GM04504 (cell line): Measurements from ENCODE around the gene NRF1.
"Not testable (repeated sequence)": the region's sequence is repeated elsewhere in the genome, so short reads cannot be mapped to it uniquely, and the experiment has no call there.

Experiments
- DNase-seq: peaks from one replicate; pipeline ENCODE4 v3.0.0-alpha.2; 2012; ENCODE audit warnings: low read depth

Gene NRF1

DNA sequence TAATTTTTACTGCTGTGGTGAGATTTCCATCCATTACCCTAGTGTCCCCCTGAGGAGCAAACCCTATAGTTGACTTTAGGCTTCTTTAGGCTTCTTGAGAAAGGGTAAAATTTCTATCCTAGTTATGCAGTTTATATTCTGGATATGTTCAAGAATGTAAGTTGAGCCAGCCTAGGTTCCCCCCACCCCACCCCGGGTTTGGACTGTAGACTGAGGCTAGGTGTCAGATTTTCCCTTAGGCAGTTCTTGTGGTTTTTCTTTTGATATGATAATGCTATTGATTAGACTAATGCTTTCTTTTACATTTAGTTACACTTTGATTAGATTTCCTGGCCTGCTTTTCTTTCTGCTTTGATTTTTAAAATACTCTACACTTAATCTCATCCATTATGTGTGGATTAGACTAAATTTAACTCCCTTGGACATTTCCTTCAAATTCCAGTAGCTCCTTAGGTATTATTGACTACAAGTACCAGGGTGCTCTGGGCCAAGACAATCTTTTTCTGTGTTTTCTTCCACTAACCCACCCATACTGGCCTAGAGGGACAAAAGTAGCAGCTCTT is 37.7 kb downstream of the NRF1 start:
- DNase-seq: no peak

DNA sequence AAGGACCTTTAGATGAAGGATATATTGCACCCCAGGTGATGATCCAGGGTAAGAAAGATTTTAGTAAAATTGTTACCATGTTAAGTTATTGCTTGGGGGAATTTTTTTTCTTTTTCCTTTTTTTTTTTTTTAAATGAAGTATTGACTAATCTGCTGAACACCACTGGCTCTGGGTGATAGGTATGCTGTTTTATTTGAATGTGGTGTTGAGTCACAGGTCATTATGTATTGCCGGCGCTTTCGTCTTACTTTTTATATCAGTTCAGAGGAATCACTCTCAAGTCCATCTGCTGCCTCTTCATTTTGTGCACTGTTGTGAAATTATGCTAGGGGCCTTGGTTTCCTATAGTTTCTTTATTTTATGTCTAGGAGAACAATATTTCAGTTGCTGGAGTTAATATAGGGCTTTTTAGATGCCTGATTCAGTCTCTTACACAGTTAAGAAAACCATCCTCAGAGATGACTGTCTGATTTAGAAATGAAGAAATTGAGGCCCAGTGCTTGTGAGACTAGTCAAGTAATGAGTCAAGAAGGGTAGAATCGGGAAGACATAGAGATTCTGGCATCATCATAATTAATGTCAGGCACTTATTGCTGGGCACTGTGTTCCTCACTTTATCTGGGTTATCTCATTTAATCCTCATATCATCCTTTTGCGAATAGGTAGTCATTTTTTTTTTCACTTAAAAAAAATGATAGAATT is 38.7 kb downstream of the NRF1 start:
- DNase-seq: no peak

DNA sequence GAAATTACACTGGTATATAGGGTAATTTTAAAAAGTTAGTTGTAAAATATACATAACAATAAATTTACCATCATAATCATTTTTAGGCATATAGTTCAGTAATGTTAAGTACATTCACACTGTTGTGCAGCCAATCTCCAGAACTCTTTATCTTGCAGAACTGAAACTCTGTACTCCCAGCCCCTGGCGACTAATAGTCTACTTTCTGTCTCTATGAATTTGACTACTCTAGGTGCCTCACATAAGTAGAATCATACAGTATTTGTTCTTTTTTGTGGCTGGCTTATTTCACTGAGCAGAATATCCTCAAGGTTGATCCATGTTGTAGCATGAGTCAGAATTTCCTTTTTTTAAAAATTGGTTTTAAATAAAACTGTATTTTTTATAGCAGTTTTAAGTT is 41.4 kb downstream of the NRF1 start:
- DNase-seq: no peak

DNA sequence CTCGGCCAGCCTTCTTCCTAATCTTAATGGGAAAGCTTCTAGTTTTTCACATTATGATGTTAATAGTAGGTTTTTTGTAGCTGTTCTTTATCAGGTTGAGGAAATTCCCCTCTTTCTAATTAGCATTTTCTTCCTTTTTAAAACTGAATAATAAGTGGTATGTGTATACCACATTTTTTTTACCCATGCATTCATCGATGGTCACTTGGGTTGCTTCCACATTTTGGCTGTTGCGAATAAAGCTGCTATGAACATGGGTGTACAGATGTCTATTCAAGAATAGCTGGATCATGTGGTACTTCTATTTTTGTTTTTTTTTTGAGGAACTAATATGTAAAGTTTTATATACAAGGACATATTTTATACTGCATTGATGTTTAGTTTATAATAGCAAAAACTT is 44.3 kb downstream of the NRF1 start:
- no peak for DNase-seq

- DNase-seq: no peak
These were observed 45.8 kb downstream of the NRF1 start for GRCh38 chr7:129657363-129657762.

DNA sequence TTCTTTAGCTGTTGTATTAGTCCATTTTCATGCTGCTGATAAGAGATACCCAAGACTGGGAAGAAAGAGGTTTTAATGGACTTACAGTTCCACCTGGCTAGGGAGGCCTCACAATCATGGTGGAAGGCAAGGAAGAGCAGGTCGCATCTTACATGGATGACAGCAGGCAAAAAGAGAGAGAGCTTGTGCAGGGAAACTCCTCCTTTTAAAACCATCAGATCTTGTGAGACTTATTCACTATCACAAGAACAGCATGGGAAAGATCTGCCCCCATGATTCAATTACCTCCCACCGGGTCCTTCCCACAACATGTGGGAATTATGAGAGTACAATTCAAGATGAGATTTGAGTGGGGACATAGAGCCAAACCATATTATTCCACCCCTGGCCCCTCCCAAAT is 48.4 kb downstream of the NRF1 start:
- DNase-seq: not testable (repeated sequence)

- no peak for DNase-seq
These were observed 50.2 kb downstream of the NRF1 start for GRCh38 chr7:129661645-129662182.

DNA sequence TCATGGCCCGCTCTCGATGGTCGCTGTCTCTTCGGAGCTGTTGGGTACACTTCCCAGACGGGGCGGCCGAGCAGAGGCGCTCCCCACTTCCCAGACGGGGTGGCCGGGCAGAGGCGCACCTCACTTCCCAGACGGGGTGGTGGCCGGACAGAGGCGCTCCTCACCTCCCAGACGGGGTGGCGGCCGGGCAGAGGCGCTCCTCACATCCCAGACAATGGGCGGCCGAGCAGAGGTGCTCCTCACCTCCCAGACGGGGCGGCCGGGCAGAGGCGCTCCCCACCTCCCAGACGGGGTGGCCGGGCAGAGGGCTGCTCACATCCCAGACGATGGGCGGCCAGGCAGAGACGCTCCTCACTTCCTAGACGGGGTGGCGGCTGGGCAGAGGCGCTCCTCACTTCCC is 51.7 kb downstream of the NRF1 start:
- not testable (repeated sequence) for DNase-seq

DNA sequence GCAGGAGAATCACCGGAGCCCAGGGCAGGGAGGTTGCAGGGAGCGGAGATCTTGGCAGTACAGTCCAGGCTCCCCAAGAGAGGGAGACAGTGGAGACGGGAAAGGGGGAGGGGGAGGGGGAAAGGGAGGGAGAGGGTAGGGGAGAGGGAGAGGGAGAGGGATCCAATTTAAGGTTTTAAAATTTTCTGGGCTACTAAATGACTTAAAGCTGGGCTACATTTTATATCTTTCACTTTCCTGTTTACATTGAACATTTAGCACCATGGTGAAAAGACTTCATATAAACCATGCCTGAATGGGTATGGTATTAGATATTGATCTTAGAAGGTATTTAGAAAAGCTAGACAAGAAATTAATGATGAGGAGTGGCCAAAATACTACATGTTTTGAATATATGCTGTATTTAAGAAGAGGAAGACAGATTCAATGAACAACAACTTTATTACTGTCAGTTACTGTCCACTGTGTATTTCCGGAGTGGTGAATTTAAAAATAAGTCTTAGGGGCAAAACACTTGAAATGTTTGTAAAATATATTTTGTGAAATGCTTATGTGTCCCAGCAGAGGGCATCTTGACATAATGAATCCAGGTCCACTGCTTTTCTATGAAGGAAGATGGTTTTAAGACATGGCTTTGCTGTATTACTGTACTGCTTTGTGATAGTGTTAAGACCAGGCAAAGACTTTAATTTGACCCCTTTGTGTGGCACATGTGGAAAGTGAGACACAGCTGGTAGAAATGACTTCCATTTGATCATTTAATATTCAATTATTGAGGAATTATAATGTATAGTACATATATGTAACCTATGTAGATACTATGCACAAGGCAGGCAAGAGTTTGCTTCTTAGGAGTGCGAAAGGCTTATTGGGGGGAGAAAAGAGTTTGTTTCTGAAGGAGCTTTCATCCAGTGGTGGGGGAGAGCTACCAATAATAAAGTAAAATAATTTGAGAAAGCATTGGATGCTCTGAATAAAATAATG is 52.8 kb downstream of the NRF1 start:
- DNase-seq: peak; percentile 32

DNA sequence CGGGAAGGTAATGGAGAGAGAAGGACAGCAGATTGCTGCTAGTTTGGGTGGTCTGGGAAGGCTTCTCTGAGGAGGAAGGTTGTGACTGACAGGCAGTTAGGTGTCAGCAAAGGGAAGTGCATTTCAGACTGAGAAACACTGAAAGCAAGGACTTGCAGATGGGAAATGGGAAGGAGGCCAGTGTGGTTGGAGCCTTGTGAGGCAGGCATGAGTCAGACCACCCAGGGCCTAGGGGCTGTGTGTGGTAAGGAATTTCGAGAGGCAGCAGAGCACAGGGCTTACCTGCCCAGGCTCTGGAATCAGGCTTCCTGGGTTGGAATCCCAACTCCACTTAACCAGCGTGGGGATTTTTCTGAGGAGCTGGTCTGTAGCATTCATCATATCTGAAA is 53.5 kb downstream of the NRF1 start:
- peak; percentile 84 for DNase-seq

DNA sequence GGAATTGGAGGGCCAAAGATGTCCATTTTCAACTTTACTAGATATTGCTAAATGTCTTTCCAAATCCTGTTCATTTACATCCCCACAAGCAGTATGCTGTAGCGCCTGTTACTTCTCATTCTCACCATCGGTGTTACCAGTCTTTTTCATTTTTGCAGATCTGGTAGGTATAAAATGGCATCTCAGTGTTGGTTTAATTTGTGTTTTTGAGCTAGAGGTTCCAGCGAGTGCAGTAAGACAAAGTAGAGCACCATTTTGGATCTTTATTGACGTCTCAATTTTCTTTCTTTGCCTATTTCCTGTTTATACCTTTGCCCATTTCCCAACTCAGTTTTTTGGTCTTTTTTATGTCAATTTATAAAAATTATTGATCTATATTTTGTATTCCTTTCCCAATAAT is 55.6 kb downstream of the NRF1 start:
- no peak for DNase-seq

- DNase-seq: no peak
These were observed 56.0 kb downstream of the NRF1 start for GRCh38 chr7:129667551-129667950.

- DNase-seq: no peak
These were observed 58.4 kb downstream of the NRF1 start for GRCh38 chr7:129669901-129670300.

- no peak for DNase-seq
These were observed 59.1 kb downstream of the NRF1 start for GRCh38 chr7:129670656-129671055.

- DNase-seq: no peak
These were observed 59.7 kb downstream of the NRF1 start for GRCh38 chr7:129671266-129671665.

GRCh38 chr7:129674475-129674874 is 63.0 kb downstream of the NRF1 start:
- DNase-seq: not testable (repeated sequence)

GRCh38 chr7:129675521-129675920 is 64.0 kb downstream of the NRF1 start:
- DNase-seq: no peak

- no peak for DNase-seq
These were observed 64.7 kb downstream of the NRF1 start for GRCh38 chr7:129676017-129676897.

DNA sequence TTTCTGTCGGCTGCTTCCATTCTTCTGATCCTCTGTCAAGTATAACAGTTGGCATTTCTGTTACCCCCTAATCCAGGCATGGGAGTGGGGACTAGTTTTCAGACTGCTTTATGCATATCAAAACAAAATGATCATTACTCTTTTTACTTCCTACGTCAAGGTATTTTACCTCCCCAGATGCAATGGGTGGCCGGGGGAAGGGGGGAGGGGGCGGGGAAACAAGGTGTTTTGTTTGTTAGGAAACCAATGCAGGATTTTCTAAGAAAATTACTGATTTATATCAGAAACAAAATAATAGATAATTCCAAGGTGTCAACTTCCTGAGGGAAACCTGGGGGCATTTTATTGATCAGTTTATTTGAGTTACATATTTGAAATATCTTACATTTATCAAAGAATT is 66.3 kb downstream of the NRF1 start:
- DNase-seq: no peak

DNA sequence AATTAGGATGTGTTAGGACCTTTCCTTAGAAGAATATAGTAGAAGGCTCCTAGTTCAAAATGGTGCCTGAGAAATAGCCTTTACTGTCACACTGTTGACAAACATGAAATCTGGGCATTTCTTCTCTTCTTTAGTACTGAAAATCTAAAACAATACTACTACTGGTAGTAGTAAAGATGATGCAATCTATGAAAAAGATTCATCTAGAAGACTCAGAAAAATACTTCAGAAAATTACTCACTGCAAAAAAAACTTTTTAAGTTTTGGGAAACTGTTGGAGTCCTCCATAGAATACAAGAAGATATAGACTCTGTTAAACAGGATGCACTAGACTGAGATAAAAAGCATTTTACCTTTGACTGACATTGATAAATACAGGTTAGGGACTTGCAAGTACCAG is 67.1 kb downstream of the NRF1 start:
- no peak for DNase-seq

DNA sequence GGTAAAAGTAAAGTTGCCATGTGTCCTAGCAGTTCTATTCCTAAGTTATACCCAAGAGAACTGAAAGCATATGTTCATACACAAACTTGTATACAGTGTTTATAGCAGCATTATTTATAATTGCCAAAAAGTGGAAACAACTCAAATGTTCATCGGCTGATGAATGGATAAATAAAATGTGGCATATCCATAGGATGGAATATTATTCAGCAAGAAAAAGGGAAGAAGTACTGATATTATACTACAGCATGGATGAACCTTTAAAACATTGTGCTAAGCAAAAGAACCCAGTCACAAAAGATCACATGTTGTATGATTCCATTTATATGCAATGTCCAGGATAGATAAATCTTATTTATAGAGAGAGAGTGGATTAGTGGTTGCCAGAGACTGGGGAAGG is 68.9 kb downstream of the NRF1 start:
- no peak for DNase-seq

DNA sequence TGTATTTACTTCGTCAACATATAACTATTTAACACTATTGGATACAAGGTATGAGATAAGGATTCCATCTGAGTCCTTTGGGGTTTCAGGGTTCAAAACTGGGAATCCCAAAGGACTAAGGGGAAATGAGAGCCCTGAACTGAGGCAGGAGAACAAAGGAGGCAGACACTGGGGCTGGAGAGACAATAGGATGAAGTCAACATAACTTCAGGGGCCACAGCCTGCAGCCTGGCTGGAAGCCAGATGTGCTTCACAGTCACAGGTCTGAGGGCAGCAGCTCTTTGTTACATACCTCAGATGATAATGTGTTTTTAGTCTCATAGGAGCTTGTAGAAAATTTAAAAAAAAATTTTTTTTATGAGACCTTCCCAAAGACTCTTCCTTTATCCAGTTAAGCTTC is 73.3 kb downstream of the NRF1 start:
- no peak for DNase-seq
